Sciatic nerve (tissue), 2 donors: Measurements from ENCODE around the gene LEUTX. TPM values are rescaled to one million over a fixed set of nuclear protein-coding genes. Genes with fewer than 3 reads are reported as not detected.

Source experiments
- ATAC-seq: fragments of 200-7000 bp; cut with Tn5 transposase; one replicate; pipeline ENCODE4 v1.9.1; 2020; ENCODE audit warnings: mild to moderate bottlenecking, moderate library complexity
- DNase-seq: peaks from one replicate; pipeline ENCODE4 v3.0.0-alpha.2; 2020; ENCODE audit warnings: low spot score
- intact Hi-C: fragments of 100-400 bp; cut with DNase I; formaldehyde crosslinking; loops from one replicate; pipeline ENCODE4 v1.14.2; 2022
- total RNA-seq: library from RNA; stranded (reverse); fragmentation: NEBNext Ultra II Directional; extraction: Animal tissue kit (Norgen Biotek cat#: 25700); gene quantifications from one replicate; pipeline ENCODE4 v1.2.1, GENCODE V29; 2021
- donor health status: DM: no; HTN: no; CAD: no.
- donor health status: DM: no; HTN: no; CAD: no.

Gene LEUTX
- total RNA-seq, 1 donor from 2014 or later = not detected

GRCh38 chr19:39816287-39817048 lies 37.8 kb downstream of the LEUTX start:
- no peak for DNase-seq
- ATAC-seq = no peak
- intact Hi-C loops = no loop called here

DNA sequence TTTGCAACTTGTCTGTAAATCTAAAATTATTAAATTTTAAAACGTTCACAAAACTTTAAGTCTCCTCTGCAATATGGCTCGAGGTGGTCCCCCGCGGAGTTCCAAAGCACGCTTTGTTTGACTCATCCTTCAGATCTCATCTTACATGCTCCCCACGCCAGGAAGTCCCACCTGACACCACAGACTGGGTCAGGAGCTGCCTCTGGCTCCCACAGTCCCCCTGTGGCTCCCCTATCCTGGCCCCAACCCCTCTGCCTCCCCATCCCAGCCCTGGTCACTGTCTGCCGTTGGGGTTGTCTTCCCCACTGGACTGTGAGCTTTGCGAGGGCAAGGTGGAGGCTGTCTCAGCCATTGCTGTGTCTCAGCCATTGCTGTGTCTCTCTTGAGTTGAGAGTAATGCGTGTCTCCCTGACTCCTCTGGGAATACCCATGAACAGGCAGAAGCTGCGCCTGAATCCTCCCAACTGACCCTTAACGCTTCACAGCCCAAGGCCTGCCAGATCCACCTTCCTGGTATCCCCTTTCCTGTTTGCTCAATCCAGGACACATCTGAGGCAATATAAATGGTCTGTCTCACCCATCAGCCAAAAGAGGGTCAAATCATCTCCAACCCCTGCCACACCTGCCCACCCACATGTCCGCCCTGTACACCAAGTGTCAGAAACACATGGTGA lies 39.4 kb downstream of the LEUTX start:
- ATAC-seq = no peak
- DNase-seq = no peak
- intact Hi-C loops = no loop called here

GRCh38 chr19:39818626-39819097 lies 40.0 kb downstream of the LEUTX start:
- intact Hi-C loops = no loop called here
- DNase-seq = no peak
- ATAC-seq = no peak

- intact Hi-C loops = no loop called here
- ATAC-seq = no peak
- no peak for DNase-seq
Observed at GRCh38 chr19:39819786-39820185, 41.1 kb downstream of the LEUTX start.

DNA sequence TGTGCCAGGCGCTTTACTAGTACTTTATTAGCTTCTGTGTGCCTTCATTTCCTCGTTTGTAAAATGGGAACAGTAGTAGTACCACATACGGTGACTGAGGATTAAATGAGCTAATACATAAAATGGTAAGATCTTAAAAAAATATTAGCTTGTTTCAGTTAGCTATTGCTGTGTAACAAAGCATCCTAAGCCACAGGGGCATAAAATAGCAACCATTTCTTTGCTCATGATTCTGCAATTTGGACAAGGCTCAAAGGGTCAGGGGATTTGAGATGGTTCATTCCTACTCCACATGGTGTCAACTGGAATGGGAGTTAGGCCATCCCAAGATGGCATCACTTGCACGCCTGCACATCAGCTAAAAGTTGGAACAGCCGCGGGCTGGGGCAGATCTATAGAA lies 42.0 kb downstream of the LEUTX start:
- intact Hi-C loops = no loop called here
- DNase-seq (no peak), ATAC-seq (no peak)

- DNase-seq (peak; percentile 51), ATAC-seq (no peak)
- intact Hi-C loops = no loop called here
Observed at GRCh38 chr19:39823686-39824085, 45.0 kb downstream of the LEUTX start.

DNA sequence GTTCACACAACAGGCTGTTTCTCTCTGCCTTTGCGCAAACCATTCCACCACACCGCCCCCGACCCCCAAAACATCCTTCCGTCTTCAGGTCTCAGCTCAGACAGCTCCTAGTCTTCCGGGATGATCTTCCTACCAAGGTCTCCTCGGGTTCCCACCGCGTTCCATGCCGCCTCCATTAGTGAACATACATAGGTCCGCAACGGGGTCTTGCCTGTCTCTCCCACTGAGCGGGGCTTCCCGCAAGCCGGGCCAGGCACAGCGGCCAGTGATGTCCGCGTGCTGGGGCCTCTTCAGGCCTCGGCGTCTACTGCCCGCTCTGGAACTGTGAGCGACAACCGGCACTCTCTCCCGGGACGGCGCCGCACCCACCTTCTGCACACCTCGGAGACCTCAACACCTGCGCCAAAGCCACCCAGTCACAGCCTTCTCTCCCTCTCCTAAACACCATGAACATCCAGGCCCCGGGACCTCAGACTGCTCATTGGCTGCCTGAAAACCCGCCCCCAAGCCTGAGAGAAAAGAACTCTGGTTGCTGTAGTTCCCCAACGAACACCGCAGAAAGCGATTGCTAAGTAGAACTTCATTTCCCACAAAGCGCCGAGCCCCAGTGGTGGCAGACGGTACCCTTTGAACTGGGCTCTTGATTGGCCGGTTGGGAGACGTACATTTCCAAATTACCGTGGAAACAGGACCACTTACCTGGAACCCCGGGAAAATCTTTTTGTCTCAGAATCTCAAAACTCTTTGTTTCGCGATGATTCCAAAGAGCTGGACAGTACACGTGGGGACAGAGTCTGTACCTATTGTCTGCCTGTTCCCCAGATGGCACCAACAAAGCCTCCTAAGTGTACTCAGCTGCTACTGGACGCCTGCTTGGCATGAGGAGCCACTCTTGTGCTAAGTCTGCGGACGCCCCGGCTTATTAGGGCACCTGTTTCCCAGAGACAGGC lies 45.8 kb downstream of the LEUTX start:
- ATAC-seq = peak; percentile 96
- peak; percentile 89 for DNase-seq
- intact Hi-C loops = no loop called here

DNA sequence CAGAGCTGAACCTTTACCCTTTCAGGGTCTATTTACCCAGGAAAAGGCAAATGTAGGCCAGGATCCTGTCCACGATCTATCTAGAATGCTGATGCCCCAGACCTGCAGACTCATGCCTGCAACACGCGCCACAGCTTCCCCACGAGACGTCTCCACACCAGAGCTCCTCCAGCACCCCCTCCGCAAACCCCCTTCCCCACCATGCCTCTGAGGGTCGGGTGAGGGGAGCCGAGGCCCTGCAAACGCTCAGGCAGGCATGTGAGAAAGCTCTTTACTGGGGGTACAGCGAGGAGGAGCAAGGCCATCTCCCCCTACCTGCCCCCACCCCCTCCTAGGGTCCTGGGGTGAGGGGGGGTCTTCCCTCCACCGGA lies 46.4 kb downstream of the LEUTX start:
- intact Hi-C loops = no loop called here
- ATAC-seq = peak; percentile 4
- peak; percentile 55 for DNase-seq

GRCh38 chr19:39825531-39826076 lies 47.0 kb downstream of the LEUTX start:
- intact Hi-C loops = no loop called here
- DNase-seq (peak; percentile 59), ATAC-seq (no peak)

GRCh38 chr19:39826311-39826945 lies 47.8 kb downstream of the LEUTX start:
- DNase-seq (peak; percentile 51), ATAC-seq (no peak)
- intact Hi-C loops = no loop called here

DNA sequence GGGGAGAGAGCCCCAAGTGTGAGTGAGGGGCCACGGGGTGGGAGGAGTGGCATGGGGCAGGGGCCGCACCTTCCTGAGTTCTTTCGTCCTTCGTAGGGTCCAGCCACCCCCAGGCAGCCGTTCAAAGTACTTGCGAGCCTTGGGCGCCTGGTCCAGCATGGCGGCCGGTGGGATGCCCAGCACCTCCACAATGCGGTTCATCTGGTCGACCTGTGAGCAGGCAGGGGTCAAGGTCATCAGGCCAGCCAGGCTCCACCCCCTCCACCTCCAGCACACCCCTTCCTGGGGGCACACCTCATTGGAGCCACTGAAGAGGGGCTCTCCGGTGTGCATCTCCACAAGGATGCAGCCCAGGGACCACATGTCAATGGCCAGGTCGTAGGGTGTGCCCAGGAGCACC lies 48.6 kb downstream of the LEUTX start:
- peak; percentile 47 for DNase-seq
- no peak for ATAC-seq
- intact Hi-C loops = no loop called here

GRCh38 chr19:39828015-39828653 lies 49.5 kb downstream of the LEUTX start:
- intact Hi-C loops = no loop called here
- no peak for ATAC-seq
- peak; percentile 58 for DNase-seq

- intact Hi-C loops = no loop called here
- ATAC-seq (no peak), DNase-seq (no peak)
Observed at GRCh38 chr19:39828654-39829032, 50.0 kb downstream of the LEUTX start.

GRCh38 chr19:39829702-39830275 lies 51.1 kb downstream of the LEUTX start:
- intact Hi-C loops = no loop called here
- no peak for ATAC-seq
- DNase-seq = peak; percentile 30

DNA sequence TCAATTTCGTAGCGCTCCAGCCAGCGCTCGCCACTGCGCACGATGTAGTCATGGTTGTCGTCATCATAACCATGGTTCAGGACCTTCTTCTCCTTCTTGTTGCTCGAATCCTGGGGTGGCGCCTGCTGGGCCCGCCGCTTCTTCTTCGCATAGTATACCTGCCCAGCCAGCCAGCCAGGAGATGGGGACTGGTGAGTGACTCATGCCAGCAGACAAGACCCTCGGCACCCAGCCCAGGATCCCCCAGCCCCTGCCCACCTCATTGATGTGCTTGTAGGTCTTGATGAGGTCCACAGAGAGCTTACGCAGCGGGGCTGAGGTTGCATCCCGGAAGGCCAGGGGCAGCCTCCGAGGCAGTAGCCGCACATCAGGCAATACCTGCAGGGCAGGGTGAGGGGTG lies 51.8 kb downstream of the LEUTX start:
- intact Hi-C loops = no loop called here
- DNase-seq (peak; percentile 59), ATAC-seq (no peak)

GRCh38 chr19:39830847-39831246 lies 52.2 kb downstream of the LEUTX start:
- ATAC-seq = no peak
- intact Hi-C loops = no loop called here
- DNase-seq = no peak

GRCh38 chr19:39831679-39832078 lies 53.0 kb downstream of the LEUTX start:
- DNase-seq = peak; percentile 55
- intact Hi-C loops = no loop called here

More at GRCh38 chr19:39831679-39832078, 53.0 kb downstream of the LEUTX start:
- no peak for ATAC-seq
